NCI-H128 (cell line): ENCODE results near the gene GAB1.

Source experiments
- DNase-seq: peaks from one replicate; lab custom pipeline; 2025; ENCODE audit not compliant: unreplicated experiment; lab: John Stamatoyannopoulos, UW

GAB1 gene

DNA sequence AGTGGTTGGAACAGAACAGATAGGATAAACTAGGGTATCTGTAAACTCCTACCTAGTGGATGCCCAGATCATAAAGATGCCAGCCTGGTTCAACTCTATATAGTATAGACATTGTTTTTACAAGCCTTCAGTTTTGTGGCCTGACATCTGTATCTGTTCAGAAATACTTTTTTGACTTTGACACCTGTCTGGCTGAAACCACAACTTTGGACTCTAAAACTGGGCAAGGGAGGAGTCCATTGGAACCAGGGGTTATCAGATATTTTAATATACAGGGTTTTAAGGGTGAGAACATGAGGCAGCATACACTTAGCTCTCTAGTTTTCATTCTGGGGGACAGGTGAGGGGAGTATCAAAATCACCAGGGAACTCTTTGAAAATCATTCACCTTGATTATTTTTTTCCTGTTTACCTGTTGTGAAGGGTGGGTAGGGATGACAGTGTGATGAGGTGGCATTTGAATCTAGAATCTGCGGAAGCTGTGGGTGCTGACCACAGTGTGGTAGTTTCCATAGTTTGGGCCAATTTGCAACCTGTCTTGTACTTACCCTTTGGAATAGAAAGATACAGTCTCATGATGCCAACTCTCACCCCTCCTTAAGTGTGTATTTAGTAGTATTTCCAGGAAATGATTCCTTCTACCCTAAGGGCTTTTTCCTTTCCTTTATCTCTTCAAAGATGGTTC lies 20.6 kb downstream of the GAB1 start:
- no peak for DNase-seq

DNA sequence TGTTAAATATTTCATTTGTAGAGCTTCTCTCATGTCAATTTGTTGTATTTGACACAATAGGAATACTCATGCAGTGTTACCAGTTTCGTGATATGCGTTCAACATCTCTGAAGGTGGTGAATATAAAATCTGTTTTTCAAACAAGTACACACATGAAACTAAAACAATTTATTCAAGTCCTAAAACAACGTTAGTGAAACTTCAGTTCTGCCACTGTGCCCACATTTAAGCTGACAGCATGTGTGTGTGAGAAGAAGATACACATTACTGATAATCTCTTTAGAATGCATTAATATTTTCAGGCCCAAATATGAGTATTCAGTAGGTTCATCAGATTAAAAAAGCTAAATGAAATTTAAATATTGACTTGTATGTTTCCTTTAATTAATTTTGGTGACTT lies 21.7 kb downstream of the GAB1 start:
- no peak for DNase-seq

DNA sequence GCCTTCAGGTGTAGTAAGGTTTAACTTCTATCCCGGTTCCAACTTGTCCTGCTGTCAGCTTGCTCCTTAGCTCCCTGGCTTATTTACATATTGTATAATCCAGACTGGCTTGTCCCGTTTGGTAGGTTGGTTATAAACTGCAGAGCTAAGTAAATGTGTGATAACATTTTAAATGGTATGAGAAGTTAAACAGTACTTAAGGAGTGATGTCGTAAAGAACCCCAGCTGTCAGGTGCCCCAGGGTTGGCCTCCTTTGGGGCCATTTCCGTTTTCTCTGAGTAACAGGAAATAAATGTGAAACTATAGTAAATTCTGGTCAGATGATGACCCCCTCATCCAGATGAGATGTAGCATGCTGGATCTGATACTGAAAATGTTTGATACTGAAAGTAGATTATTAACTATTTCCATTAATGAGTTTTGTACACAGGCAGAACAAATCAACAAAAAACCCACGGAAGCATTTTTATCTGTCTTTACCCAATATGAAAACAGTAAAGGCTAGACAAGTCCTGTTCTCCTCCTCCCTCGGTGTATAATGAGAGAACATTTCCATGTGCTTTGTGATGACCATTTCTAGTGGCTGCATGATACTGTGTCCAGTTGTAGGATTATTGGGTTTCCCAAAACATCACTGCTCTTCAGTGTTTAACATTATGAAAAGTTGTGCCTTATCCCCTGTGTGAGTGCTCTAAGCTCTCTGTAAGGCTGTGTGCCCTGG lies 22.4 kb downstream of the GAB1 start:
- DNase-seq, result no peak

DNA sequence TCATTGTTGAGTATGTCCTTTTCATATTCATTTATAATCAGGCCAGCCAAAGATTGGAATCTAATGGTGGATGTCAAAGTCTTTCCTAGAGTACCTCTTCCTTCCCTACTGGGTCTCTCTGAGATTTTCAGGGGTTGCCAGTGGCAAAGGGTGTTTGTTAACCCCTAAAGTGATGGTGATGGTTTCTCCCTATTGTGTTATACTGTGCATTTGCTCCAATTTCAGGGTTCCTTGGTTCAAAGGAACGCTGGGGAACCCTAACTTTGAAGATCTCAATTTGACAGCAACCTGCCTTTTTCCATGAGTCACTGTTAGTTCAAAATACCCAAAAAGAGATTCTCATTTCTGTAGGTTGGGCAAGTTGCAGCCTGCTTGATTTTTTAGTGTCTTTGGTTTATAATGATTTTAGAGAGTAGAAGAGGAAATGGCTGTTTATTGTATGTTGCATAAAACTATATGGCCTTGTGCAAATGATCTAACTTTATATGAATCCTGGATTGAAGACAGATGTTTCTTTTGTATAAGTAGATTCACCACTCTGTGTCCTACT lies 23.0 kb downstream of the GAB1 start:
- DNase-seq, result no peak

DNA sequence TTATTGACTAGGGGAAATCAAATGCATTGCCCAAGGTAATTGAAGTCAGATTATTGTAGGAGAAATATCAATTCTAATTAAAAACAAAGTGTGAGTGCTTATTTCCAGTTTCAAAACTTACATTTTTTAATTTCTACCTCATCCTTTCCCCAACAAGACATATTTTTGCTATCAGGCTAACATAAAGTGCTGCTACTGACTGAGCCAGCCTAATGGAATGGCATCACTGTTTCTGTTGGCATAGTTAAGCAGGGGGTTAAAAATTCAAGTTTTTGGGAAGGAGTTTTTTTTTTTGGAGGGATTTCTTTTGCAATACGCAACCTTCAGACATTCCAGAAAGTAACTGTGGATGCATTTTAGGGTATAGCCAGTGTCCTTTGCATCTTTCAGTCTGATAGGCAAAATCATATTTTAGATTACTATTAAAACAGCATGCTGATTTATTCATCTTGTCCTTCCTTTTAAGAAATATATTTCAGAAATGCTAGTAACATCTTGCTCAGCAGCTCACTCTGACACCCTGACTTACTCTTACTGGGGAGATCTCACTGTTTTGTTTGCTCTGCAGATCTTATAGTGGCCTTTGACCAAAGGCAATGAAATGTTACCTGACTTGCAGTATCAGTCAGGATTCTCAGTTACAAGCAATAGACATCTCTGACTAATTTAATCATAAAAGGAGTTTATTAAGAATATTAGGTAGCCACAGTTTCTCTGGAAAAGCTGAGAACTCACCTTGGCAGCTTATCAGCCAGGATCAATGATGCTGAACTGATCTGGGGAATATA lies 24.4 kb downstream of the GAB1 start:
- DNase-seq, result no peak

DNA sequence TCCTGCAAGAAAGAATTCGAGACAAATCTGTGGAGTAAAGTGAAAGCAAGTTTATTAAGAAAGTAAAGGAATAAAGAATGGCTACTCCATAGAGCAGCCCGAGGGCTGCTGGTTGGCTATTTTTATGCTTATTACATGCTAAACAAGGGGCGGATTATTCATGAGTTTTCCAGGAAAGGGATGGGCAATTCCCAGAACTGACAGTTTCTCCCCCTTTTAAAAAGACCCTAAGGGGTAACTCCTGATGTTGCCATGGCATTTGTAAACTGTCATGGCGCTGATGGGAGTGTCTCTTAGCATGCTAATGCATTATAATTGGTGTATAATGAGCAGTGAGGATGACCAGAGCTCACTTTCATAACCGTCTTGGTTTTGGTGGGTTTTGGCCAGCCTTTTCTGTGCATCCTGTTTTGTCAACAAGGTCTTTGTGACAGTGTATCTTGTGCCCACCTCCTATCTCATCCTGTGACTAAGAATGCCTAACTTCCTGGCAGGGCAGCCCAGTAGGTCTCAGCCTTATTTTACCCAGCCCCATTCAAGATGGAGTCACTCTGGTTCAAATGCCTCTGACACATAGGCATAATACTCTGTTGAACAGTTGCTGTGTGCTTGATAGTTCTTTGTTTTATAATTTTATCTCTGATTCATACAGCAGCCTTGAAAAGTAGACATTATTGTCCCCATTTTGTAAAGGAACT lies 25.8 kb downstream of the GAB1 start:
- no peak for DNase-seq

DNA sequence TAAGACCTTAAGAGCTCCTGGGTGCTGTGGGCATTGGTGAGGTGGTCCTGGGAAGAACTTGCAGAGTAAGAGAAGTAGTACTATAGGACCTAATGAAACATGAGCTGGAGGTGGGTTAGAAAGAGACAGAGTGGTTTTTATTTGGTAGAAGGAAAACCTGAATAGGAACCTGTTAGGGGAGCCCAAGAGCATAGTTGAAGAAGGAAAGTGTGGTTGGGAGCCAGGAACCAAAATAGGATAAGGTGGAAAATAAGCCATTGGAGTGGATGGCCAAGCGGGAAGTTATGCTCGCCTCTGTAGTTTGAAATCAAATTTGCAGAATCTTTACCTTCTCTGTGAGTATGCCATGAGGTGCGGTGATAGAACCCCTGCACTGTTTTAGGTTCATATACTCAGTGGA lies 26.7 kb downstream of the GAB1 start:
- no peak for DNase-seq

DNA sequence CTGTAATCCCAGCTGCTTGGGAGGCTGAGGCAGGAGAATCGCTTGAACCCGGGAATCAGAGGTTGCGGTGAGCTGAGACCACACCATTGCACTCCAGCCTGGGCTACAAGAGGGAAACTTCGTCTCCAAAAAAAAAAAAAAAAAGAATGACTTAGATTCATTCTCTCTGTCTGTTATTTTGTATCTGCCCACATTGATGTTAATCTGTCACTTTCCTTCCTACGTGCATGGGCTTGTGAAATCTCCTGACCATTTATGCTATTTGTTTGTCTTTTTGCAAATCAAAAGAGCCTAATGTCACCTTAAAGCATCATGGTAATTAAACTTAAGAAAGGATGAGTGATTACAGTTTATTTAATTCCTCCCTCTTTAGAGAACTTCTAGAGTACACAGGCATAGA lies 27.4 kb downstream of the GAB1 start:
- no peak for DNase-seq

DNA sequence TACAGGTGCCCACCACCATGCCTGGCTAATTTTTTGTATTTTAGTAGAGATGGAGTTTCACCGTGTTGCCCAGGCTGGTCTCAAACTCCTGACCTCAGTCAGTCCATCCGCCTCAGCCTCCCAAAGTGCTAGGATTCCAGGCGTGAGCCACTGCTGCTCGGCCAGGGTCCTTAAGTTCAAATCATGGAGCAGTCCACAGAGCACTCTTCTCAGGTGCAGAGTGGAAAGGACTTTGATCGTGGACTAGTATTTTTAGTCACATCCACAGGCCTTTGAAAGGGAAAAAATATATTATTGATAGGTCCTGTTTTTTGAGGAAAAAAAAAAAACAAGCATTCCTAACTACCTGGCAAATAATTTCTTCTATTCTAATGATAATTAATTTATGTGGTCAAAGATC lies 31.2 kb downstream of the GAB1 start:
- no peak for DNase-seq

DNA sequence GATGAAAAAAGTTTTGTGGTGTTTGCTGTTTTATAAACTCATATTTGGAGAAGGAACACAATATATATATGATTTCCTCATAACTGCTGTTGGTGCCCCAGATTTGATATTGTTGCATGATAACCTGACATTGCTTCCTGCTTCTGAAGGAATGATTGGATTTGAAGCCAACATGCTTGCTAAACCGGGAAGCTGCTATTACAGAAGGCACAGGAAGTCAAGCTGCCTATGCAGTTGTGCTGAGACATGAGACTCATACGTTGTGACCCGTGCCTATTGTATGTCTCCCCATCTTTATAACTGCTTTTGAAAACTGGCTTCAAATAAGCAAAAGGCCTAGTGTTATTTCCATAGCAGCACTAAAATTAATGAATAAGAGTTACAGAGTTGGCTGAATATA lies 32.9 kb downstream of the GAB1 start:
- no peak for DNase-seq

DNA sequence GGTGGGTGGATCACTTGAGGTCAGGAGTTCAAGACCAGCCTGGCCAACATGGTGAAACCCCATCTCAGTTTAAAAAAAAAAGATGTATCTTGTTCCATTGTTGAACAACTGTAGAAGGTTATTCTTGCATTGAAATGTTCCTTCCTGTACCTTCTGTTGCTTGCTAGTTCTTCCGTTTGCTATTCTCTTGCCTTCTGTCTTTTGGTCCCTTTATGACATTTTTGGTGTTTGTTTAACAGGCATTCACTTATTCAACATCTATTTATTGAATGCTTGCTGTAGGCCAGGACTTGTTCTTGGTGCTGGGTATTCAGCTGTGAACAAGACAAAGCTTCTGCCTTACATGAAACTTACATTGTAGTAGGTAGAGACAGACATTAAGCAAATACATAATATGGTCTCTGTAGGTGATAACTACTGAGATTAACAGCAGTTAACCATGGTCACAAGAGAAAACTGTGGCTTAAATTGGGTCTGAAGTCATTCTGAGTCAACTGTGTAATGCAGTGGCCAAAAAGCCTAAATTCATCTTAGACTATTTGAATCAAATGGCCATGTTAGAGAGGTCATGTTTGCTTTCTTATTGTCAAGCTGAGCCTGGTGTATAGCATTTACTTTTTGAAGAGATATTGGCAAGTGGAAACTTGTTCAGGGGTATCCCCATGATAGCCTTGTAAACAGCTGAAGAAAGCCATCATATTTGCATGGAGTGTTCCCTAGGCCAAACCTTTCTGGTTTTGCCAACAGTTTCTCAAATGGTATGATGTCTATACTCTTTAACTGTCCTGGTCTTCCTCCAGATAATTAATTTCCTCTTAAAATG lies 35.6 kb downstream of the GAB1 start:
- DNase-seq, result no peak

DNA sequence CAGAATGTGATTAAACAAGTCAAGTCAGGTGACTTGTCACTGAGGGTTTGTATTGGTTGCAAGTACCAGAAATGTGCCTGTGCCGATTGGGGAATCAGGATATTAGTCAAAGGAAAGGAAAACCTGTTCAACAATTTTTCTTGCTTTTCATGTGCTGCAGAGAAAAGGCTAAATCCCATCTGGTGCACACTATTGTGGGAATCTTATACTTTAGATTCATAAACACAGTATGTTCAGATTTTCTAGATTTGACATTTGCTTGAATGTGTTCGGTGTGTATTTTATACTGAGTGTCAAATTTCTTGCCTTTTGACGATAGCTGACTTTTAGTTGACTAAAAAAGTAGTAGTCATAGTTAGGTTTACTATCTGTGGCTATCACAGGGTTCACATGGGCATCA lies 37.6 kb downstream of the GAB1 start:
- no peak for DNase-seq

DNA sequence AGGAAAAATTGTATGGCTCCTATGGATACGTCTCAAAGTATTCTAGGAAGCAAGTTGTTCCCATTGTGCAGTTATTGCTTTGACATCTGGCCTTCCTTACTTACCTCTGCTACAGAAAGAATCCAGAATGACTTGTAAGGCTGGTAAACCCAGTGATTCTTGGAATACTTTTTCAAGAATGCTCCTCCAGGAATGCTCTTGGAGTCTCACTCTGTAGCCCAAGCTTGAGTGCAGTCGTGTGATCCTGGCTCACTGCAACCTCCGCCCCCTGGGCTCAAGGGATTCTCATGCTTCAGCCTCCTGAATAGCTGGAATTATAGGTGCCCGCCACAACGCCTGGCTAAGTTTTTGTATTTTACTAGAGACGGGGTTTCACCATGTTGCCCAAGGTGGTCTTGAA lies 38.1 kb downstream of the GAB1 start:
- DNase-seq, result no peak

DNA sequence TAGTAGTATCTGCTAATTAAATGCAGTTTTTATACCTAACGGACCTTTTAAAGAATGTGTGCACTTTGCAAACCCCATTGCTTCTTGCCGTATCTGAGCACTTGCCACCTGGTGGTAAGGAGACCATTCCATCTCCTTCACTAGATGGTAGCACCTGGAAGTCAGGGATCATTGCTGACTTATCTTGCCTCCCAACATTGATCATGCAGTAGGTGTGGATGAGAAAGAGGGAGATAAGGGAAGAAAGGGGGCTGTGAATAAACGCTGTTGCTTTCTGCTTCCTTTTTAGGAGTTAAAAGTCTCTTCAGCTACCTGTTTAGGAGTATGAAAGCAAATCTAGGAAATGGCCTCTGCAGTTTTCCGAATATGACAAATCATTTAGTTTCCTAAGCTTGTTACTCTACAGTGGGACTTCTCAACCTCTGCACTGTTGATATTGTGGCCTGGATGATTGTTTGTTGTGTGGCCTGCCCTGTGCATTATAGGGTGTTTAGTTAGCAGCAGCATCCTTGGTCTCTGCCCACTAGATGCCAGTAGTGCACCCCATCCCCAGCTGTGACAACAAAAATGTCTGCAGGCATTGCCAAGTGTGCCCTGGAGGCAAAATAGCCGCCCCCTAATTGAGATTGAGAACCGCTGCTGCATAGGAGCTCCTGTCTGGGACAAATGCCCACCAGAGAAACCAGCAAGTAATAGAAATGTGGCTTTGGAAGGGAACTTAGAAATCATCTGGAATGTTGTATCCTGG lies 38.8 kb downstream of the GAB1 start:
- no peak for DNase-seq

DNA sequence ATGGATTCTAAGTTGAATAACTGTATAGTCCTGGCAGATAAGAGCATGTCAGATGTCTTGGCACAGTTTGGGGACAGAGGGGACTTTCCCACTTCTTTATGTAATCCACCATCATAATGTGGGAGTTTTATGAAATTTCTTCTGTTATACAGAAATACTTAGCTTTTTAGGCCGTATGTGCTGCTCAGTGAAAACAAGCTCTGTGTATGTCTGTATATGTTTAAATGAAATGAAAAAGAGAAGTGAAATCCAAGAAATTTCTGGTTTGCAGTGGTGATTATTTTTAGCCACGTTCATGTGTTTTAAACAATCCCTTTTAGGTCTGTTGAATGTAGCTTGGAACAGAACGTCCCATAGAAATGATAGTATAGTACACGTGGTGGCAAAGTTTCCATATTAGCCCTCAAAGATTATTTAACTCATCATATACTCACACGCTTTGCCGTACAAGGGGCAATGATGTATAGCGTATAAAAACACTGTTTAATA lies 41.0 kb downstream of the GAB1 start:
- DNase-seq, result no peak

DNA sequence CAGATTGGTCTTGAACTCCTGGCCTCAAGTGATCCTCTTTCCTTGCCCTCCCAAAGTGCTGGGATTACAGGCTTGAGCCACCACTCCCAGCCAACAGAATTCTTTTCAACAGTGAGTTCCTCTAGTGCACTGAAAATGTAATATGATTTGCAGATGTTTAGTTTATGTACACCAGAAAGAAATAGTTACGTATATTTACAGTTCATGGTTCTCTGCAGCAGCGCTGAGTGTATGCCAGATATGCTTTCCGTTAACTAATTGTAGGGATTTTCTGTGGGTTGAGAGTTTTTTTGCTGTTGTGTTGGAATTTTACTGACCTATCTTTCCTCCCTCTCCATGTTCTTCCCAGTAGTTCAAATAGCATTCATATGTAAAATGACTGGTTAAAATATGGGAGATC lies 44.0 kb downstream of the GAB1 start:
- DNase-seq, result no peak

DNA sequence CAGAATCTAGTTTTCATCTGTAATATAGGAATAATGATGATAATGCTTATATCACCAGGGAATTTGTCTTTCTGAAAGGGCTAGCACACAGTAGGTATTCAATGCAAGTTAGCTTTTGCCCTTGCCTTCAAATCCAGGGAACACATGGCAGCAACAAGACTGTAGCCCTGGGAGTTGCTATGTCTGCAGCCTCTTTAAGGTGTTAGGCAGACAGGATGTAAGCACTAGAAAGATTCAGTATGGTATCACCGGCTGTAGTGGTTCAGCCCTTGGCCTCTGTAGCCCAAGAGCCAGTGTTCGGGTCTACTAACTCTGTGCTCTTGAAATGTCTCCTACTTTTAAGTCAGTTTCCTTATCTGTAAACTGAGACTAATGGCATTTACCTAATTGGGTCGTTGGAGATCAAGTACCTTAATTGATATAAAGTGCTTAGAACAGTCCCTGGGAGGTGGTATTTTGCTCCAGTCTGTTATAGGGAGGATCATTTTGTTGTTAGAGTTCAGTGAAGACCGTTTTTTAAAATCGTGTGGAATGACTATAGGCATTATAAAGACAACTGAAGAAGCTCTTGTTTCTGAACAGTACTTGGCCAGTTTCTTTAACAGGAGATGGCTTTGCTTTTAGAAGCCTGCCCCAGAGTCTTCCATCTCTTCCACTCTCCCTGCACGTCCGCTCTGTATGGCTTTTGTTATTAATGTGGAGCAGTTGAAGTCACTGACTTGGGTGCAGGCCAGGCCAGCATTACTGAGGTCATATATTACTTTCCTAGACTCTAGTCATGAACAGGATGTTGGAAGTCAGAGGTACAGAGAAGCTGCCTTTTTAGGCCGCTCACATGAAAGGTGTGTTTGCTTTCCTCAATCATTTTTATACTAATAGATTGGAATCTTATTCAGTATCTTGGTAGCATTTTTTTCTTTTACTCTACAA lies 44.8 kb downstream of the GAB1 start:
- no peak for DNase-seq

DNA sequence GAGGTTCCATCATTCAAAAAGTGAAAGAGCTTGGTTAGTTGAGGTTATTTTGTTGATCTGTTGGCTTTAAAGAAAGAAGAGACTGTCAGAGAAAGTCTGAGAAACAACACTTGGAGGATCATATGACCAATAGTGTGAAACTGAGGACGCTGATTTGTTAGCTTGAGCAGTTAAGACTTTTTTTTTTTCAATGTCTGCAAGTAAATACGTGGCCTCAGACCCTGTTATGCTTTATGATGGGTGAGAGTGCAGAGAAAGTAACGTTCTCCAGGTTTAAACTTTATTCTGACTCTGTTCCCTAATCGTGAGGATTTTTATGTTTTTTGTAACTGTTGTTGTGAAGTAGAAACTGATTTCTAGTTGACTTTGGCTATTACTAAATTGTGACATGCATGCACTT lies 45.9 kb downstream of the GAB1 start:
- DNase-seq, result no peak
